ENCODE measurements around the gene RBM33. TPM values are rescaled to one million over a fixed set of nuclear protein-coding genes. Genes with fewer than 3 reads are reported as not detected.

RBM33 gene
- total RNA-seq, 2 experiments from 2014 or later, result 82.7 to 84.8 TPM

- ChIA-PET CTCF (no interaction called here), POLR2A (no interaction called here)
- Mint-ChIP-seq H3K27ac (no peak overlapping the region), H3K4me3 (no peak overlapping the region), H3K9me3 (no peaks in the 10 kb centered on the region), H3K36me3 (ENCODE audit: low read depth) (peaks cover 45% of the 10 kb centered on the region), H3K4me1 (peaks cover 8% of the 10 kb centered on the region), H3K27me3 (no peaks in the 10 kb centered on the region)
- DNase-seq, result no peak
Measured at GRCh38 chr7:155710031-155710430, 65.6 kb downstream of the RBM33 start.

DNA sequence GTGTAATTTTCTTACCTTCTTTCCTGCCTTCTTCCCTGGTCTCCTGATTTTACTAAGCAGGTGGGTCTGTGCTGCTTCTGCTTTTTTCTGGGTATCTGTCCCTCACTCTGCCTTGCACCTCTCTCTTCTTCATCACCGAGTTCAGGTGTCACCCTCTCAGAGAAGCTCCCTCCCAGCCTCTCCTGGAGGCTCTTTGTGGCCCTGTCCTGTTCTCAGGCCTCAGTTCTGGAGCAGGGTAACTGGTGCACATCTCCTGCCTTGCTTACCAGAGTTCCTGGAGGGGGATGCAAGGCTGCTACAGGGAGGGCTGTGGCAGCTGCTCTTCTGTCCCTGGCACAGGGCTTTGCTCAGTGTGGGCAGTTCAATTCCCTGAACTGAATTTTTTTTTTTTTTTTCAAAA lies 66.1 kb downstream of the RBM33 start:
- CTCF ChIA-PET, result interaction anchor here (0.6 kb wide), 2 partner anchors 197 to 1145 kb away, joined by 3 read pairs; no protein-coding TSS in a partner anchor
- H3K27me3 Mint-ChIP-seq, result no peaks in the 10 kb centered on the region
- H3K9me3 Mint-ChIP-seq, result no peaks in the 10 kb centered on the region
- no peak overlapping the region for H3K27ac Mint-ChIP-seq
- peaks cover 42% of the 10 kb centered on the region for H3K36me3 Mint-ChIP-seq (ENCODE audit: low read depth)
- no peak overlapping the region for H3K4me3 Mint-ChIP-seq
- no peak for DNase-seq
- H3K4me1 Mint-ChIP-seq, result peaks cover 8% of the 10 kb centered on the region
- POLR2A ChIA-PET, result no interaction called here

GRCh38 chr7:155711081-155711480 lies 66.6 kb downstream of the RBM33 start:
- H3K9me3 Mint-ChIP-seq, result no peaks in the 10 kb centered on the region
- peaks cover 40% of the 10 kb centered on the region for H3K36me3 Mint-ChIP-seq (ENCODE audit: low read depth)
- no peak overlapping the region for H3K4me3 Mint-ChIP-seq
- no peaks in the 10 kb centered on the region for H3K27me3 Mint-ChIP-seq
- H3K27ac Mint-ChIP-seq, result no peak overlapping the region
- DNase-seq, result no peak
- ChIA-PET CTCF (interaction anchor here (0.6 kb wide), 2 partner anchors 197 to 1145 kb away, joined by 3 read pairs; no protein-coding TSS in a partner anchor), POLR2A (no interaction called here)
- H3K4me1 Mint-ChIP-seq, result peaks cover 8% of the 10 kb centered on the region

GRCh38 chr7:155713384-155713783 lies 68.9 kb downstream of the RBM33 start:
- Mint-ChIP-seq H3K36me3 (ENCODE audit: low read depth) (peaks cover 46% of the 10 kb centered on the region), H3K27ac (no peak overlapping the region), H3K9me3 (no peaks in the 10 kb centered on the region), H3K27me3 (no peaks in the 10 kb centered on the region), H3K4me3 (no peak overlapping the region), H3K4me1 (peaks cover 8% of the 10 kb centered on the region)
- DNase-seq, result no peak
- CTCF ChIA-PET, result no interaction called here
- POLR2A ChIA-PET, result no interaction called here

GRCh38 chr7:155714702-155715101 lies 70.2 kb downstream of the RBM33 start:
- Mint-ChIP-seq H3K27ac (peak overlapping the region; percentile 15), H3K4me1 (peaks cover 8% of the 10 kb centered on the region), H3K9me3 (no peaks in the 10 kb centered on the region), H3K27me3 (no peaks in the 10 kb centered on the region), H3K36me3 (ENCODE audit: low read depth) (peaks cover 49% of the 10 kb centered on the region), H3K4me3 (no peak overlapping the region)
- no peak for DNase-seq
- CTCF ChIA-PET, result interaction anchor here (1.0 to 1.3 kb wide), 2 partner anchors 16 to 22 kb away, joined by 4 to 5 read pairs; no protein-coding TSS in a partner anchor
- POLR2A ChIA-PET, result no interaction called here

GRCh38 chr7:155715111-155715805 lies 70.8 kb downstream of the RBM33 start:
- H3K36me3 Mint-ChIP-seq (ENCODE audit: low read depth), result peaks cover 49% of the 10 kb centered on the region
- CTCF ChIA-PET, result interaction anchor here (1.3 kb wide), 2 partner anchors 16 to 18 kb away, joined by 3 to 5 read pairs; no protein-coding TSS in a partner anchor
- no peak overlapping the region for H3K27ac Mint-ChIP-seq
- POLR2A ChIA-PET, result no interaction called here
- no peaks in the 10 kb centered on the region for H3K27me3 Mint-ChIP-seq
- DNase-seq, result no peak
- H3K4me1 Mint-ChIP-seq, result peaks cover 8% of the 10 kb centered on the region
- no peak overlapping the region for H3K4me3 Mint-ChIP-seq
- H3K9me3 Mint-ChIP-seq, result no peaks in the 10 kb centered on the region

DNA sequence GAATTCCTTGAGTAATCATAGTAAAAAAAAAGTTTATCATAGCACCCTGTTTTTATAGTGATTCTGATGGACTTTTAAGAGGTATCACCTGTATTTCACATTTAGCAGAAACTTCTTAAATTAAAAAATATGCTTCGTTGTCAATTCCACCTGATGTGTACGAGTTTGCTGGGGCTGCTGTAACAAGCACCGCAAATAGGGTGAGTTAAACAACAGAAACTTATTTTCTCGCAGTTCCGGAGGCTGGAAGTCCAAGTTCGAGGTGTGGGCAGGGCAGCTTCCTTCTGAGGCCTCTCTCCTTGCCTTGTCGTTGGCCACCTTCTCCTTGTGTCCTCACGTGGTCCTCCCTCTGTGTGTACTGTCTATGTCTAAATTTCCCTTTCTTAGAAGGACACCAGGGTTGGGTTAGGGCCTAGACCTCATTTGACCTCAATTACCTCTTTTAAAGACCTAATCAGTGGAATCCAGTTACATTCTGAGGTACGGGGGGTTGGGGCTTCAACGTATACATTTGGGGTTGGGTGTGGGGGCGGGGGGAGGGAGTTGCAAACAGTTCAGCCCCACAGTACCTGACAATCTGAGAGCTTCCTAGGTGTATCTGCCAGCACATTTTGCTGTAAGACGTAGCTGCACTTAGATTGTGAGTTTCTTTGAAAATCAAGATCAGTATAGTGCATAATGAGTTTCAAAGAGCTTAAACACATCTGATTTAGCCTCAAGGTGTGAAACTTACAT lies 72.7 kb downstream of the RBM33 start:
- ChIA-PET POLR2A (no interaction called here), CTCF (interaction anchor here (1.0 to 1.4 kb wide), 2 partner anchors 15 to 41 kb away, joined by 3 to 4 read pairs; no protein-coding TSS in a partner anchor)
- Mint-ChIP-seq H3K4me1 (peaks cover 18% of the 10 kb centered on the region), H3K9me3 (no peaks in the 10 kb centered on the region), H3K27ac (no peak overlapping the region), H3K36me3 (ENCODE audit: low read depth) (peaks cover 49% of the 10 kb centered on the region), H3K4me3 (no peak overlapping the region), H3K27me3 (no peaks in the 10 kb centered on the region)
- no peak for DNase-seq

- Mint-ChIP-seq H3K27me3 (no peaks in the 10 kb centered on the region), H3K27ac (no peak overlapping the region), H3K36me3 (ENCODE audit: low read depth) (peaks cover 41% of the 10 kb centered on the region), H3K4me3 (no peak overlapping the region), H3K9me3 (no peaks in the 10 kb centered on the region), H3K4me1 (peaks cover 21% of the 10 kb centered on the region)
- DNase-seq, result no peak
- ChIA-PET POLR2A (no interaction called here), CTCF (interaction anchor here (1.4 kb wide), 1 partner anchor 29 kb away, joined by 3 read pairs; no protein-coding TSS in a partner anchor)
Measured at GRCh38 chr7:155721056-155721455, 76.6 kb downstream of the RBM33 start.

DNA sequence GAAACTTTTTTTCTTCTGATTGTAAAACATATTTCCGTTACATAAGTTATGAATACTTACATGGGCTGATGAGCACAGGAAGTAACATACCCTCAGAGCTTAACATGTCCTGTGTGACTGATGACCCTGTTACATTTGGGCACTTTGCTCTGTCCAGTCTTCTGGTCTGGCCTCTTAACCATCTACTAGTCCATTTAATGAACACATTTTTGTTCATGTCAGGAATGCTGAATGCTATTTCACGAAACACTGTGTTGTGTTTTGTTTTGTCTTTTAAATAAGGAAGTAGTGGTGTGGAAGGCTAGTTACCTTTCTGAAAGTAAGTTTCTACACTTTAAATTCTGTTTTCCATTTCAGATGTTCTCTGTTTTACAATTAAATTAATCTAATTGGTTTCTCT lies 77.7 kb downstream of the RBM33 start:
- H3K36me3 Mint-ChIP-seq (ENCODE audit: low read depth), result peaks cover 35% of the 10 kb centered on the region
- H3K9me3 Mint-ChIP-seq, result no peaks in the 10 kb centered on the region
- no peak overlapping the region for H3K4me3 Mint-ChIP-seq
- H3K27ac Mint-ChIP-seq, result peak overlapping the region; percentile 46
- peaks cover 21% of the 10 kb centered on the region for H3K4me1 Mint-ChIP-seq
- ChIA-PET POLR2A (no interaction called here), CTCF (no interaction called here)
- no peaks in the 10 kb centered on the region for H3K27me3 Mint-ChIP-seq
- DNase-seq, result no peak

GRCh38 chr7:155722936-155723335 lies 78.5 kb downstream of the RBM33 start:
- CTCF ChIA-PET, result interaction anchor here (1.1 to 1.2 kb wide), 2 partner anchors 11 to 14 kb away, joined by 3 to 4 read pairs; no protein-coding TSS in a partner anchor
- Mint-ChIP-seq H3K27me3 (no peaks in the 10 kb centered on the region), H3K27ac (no peak overlapping the region), H3K36me3 (ENCODE audit: low read depth) (peaks cover 28% of the 10 kb centered on the region), H3K4me1 (peaks cover 21% of the 10 kb centered on the region), H3K4me3 (no peak overlapping the region), H3K9me3 (no peaks in the 10 kb centered on the region)
- DNase-seq, result no peak
- POLR2A ChIA-PET, result no interaction called here

- Mint-ChIP-seq H3K9me3 (no peaks in the 10 kb centered on the region), H3K36me3 (ENCODE audit: low read depth) (peaks cover 33% of the 10 kb centered on the region), H3K4me1 (peaks cover 23% of the 10 kb centered on the region), H3K27ac (no peak overlapping the region), H3K4me3 (no peak overlapping the region), H3K27me3 (no peaks in the 10 kb centered on the region)
- ChIA-PET CTCF (interaction anchor here (1.8 kb wide), 1 partner anchor 60 kb away, joined by 3 read pairs; no protein-coding TSS in a partner anchor), POLR2A (no interaction called here)
- DNase-seq, result no peak
Measured at GRCh38 chr7:155724327-155725005, 80.0 kb downstream of the RBM33 start.

DNA sequence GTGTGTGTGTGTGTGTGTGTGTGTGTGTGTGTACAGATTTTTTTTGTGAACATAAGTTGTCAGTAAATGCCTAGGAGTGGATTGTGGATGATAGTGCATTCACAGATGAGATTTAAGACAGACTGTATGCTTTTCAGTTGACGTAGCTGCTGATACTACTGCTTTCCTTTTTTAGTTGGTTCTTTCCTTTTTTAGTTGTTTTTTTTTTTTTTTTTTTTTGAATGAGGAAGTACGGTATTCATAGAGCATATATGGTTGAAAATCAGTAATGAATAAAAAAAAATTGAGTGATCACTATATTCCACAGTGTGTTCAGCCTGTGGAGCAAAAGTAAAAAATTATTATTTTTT lies 80.5 kb downstream of the RBM33 start:
- peaks cover 27% of the 10 kb centered on the region for H3K4me1 Mint-ChIP-seq
- no peak overlapping the region for H3K27ac Mint-ChIP-seq
- CTCF ChIA-PET, result interaction anchor here (1.8 kb wide), 1 partner anchor 60 kb away, joined by 3 read pairs; no protein-coding TSS in a partner anchor
- POLR2A ChIA-PET, result no interaction called here
- no peaks in the 10 kb centered on the region for H3K9me3 Mint-ChIP-seq
- no peak for DNase-seq
- H3K27me3 Mint-ChIP-seq, result no peaks in the 10 kb centered on the region
- no peak overlapping the region for H3K4me3 Mint-ChIP-seq
- peaks cover 37% of the 10 kb centered on the region for H3K36me3 Mint-ChIP-seq (ENCODE audit: low read depth)

- Mint-ChIP-seq H3K4me1 (peaks cover 30% of the 10 kb centered on the region), H3K4me3 (no peak overlapping the region), H3K27me3 (no peaks in the 10 kb centered on the region), H3K36me3 (ENCODE audit: low read depth) (peaks cover 39% of the 10 kb centered on the region), H3K9me3 (no peaks in the 10 kb centered on the region), H3K27ac (no peak overlapping the region)
- ChIA-PET CTCF (no interaction called here), POLR2A (no interaction called here)
- no peak for DNase-seq
Measured at GRCh38 chr7:155727616-155728015, 83.2 kb downstream of the RBM33 start.

Measured in activated CD4-positive, alpha-beta T cell treated with anti-CD3 and anti-CD28 coated beads, Interleukin-2, amount 10 ng/mL, durations not matched to agents 7 days and 5 days (primary cell).